HepG2 (cell line): ENCODE data around the gene TAF1D. TPM values are rescaled to one million over a fixed set of nuclear protein-coding genes. Genes with fewer than 3 reads are reported as not detected.

ENCODE experiments used
- JUND ChIP-seq: sonication (generic); formaldehyde crosslinking; IDR thresholded peaks from 2 replicates; pipeline ENCODE4 v1.8.0; 2022; ENCODE audit warnings: mild to moderate bottlenecking, missing genetic modification reagents
- RARG ChIP-seq: sonication (generic); formaldehyde crosslinking; IDR thresholded peaks from 2 replicates; pipeline ENCODE4 v1.4.0; 2020; ENCODE audit warnings: low read depth, mild to moderate bottlenecking, missing genetic modification reagents
- RXRB ChIP-seq: IDR thresholded peaks from 2 replicates; pipeline ENCODE4 v1.6.1; 2016; ENCODE audit warnings: borderline replicate concordance, missing genetic modification reagents, missing compliant biosample characterization
- ZFYVE20 ChIP-seq: sonication (generic); formaldehyde crosslinking; IDR thresholded peaks from 2 replicates; pipeline ENCODE4 v1.8.0; 2023; ENCODE audit warnings: low read depth, mild to moderate bottlenecking, moderate library complexity, missing genetic modification reagents, borderline replicate concordance
- ZNF326 ChIP-seq: sonication (generic); formaldehyde crosslinking; IDR thresholded peaks from 2 replicates; pipeline ENCODE4 v1.4.0; 2020; ENCODE audit warnings: missing genetic modification reagents, borderline replicate concordance
- ZNF451 ChIP-seq: sonication (generic); formaldehyde crosslinking; IDR thresholded peaks from 2 replicates; pipeline ENCODE4 v1.5.0; 2020; ENCODE audit warnings: mild to moderate bottlenecking, missing genetic modification reagents
- ZNF878 ChIP-seq: sonication (generic); formaldehyde crosslinking; IDR thresholded peaks from 2 replicates; pipeline ENCODE4 v1.8.1; 2023; ENCODE audit warnings: mild to moderate bottlenecking, missing genetic modification reagents, moderate library complexity
- ZNF883 ChIP-seq: sonication (generic); formaldehyde crosslinking; IDR thresholded peaks from 2 replicates; pipeline ENCODE4 v1.5.1; 2020; ENCODE audit warnings: mild to moderate bottlenecking, missing genetic modification reagents; ENCODE audit errors: not compliant biosample characterization
- polyA plus RNA-seq, 8 experiments: library from polyadenylated mRNA; depleted of rRNA in 3 of 8; stranded (reverse) in 7 of 8; unstranded in 1 of 8; fragments of >200 nt; fragmentation: Illumina TruSeq in 4 of 8; extraction: Trizol in 4 of 8; gene quantifications; 2 replicates each; pipeline versions ENCODE4 v1.2.1 to v1.2.3, GENCODE V29; 2011 to 2016; ENCODE audit warnings: low read depth in 4 of 8, missing spikeins in 1 of 8, mixed read lengths in 1 of 8; ENCODE audit not compliant: insufficient read depth in 1 of 8
- total RNA-seq, 5 experiments: library from RNA; depleted of rRNA; stranded (reverse); fragments of >200 nt; fragmentation: Illumina TruSeq; extraction: Trizol; gene quantifications; 2 replicates each; pipeline ENCODE4 v1.2.3, GENCODE V29; 2016; ENCODE audit warnings: low read depth in 1 of 5
- TF ChIP-seq, protein P1 (sequence below): sonication (generic); formaldehyde crosslinking; IDR thresholded peaks from 2 replicates; pipeline ENCODE4 v1.4.0; 2020; ENCODE audit warnings: mild to moderate bottlenecking, missing genetic modification reagents
- TF ChIP-seq, protein P2 (sequence below): sonication (generic); formaldehyde crosslinking; IDR thresholded peaks from 2 replicates; pipeline ENCODE4 v1.4.0; 2020; ENCODE audit warnings: missing genetic modification reagents; ENCODE audit errors: not compliant biosample characterization
- TF ChIP-seq, protein P3 (sequence below): sonication (generic); formaldehyde crosslinking; IDR thresholded peaks from 2 replicates; pipeline ENCODE4 v1.4.0; 2020; ENCODE audit warnings: missing genetic modification reagents, borderline replicate concordance
- TF ChIP-seq, protein P4 (sequence below): sonication (generic); formaldehyde crosslinking; IDR thresholded peaks from 2 replicates; pipeline ENCODE4 v1.9.0; 2021; ENCODE audit warnings: missing genetic modification reagents, mild to moderate bottlenecking, borderline replicate concordance
- TF ChIP-seq, protein P5 (sequence below): sonication (generic); formaldehyde crosslinking; IDR thresholded peaks from 2 replicates; pipeline ENCODE4 v1.4.0; 2020; ENCODE audit warnings: mild to moderate bottlenecking, missing genetic modification reagents

The TAF1D gene
- total and polyA plus RNA-seq, 2 of the 13 experiments (the other 11 are each of a cell fraction or from before 2014, with no cell fraction given) = 132 to 207 TPM

DNA sequence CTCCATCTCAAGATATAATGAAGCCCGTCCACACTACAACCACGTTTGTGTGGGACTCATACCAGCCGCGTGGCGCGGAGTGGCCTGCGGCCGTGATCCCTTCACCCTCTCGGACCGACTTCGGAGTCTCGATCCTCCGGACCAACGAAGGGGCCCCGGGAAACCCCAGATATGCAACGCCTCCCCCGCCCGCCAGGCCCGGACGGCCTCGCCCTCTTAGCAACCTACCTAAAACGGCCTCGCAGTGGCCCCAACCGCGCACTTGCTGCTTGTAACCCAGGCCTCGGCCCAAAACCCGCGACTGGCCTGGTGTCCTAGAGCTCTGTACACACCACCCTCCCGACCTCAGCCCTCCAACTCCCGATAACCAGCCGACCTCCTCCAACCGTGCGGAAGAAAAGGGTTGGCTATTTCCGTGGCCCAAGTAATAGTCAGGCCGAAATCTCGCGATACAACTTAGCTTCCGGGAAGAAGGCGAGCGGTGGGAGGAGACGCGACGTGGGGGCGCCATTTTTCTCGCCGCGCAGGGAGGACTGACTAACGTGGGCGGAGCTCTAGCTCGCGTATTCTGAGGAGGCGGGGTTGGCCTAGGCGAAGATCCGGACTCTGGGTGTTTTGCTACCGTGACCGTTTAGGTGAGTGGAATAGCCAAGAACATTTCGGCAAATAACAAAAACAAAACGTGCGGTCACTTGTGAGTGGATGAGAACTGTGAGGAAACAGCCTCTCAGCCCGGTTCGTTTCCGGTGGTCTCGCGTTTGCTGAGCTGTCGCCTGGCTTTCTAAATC, at the start of gene TAF1D, which contains the start of gene C11orf54 (continued):
- TF ChIP-seq JUND (CRISPR knock-in tag) (no peak), RARG (CRISPR knock-in tag) (peak; percentile 75; the same call in 1 of the 2 replicates), RXRB (CRISPR knock-in tag) (peak; percentile 43; the same call in 1 of the 2 replicates), ZNF451 (CRISPR knock-in tag) (peak; percentile 77), ZNF883 (CRISPR knock-in tag) (peak; percentile 95), ZNF878 (CRISPR knock-in tag) (0 out of 2 replicates have a peak, but pooled peaks have one; percentile 23), ZFYVE20 (no peak), ZNF326 (CRISPR knock-in tag) (no peak)
- TF ChIP-seq, protein P1, sequence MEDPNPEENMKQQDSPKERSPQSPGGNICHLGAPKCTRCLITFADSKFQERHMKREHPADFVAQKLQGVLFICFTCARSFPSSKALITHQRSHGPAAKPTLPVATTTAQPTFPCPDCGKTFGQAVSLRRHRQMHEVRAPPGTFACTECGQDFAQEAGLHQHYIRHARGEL (CRISPR knock-in tag) = no peak
- TF ChIP-seq, protein P2, sequence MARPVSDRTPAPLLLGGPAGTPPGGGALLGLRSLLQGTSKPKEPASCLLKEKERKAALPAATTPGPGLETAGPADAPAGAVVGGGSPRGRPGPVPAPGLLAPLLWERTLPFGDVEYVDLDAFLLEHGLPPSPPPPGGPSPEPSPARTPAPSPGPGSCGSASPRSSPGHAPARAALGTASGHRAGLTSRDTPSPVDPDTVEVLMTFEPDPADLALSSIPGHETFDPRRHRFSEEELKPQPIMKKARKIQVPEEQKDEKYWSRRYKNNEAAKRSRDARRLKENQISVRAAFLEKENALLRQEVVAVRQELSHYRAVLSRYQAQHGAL (CRISPR knock-in tag) = no peak
- TF ChIP-seq, protein P3, sequence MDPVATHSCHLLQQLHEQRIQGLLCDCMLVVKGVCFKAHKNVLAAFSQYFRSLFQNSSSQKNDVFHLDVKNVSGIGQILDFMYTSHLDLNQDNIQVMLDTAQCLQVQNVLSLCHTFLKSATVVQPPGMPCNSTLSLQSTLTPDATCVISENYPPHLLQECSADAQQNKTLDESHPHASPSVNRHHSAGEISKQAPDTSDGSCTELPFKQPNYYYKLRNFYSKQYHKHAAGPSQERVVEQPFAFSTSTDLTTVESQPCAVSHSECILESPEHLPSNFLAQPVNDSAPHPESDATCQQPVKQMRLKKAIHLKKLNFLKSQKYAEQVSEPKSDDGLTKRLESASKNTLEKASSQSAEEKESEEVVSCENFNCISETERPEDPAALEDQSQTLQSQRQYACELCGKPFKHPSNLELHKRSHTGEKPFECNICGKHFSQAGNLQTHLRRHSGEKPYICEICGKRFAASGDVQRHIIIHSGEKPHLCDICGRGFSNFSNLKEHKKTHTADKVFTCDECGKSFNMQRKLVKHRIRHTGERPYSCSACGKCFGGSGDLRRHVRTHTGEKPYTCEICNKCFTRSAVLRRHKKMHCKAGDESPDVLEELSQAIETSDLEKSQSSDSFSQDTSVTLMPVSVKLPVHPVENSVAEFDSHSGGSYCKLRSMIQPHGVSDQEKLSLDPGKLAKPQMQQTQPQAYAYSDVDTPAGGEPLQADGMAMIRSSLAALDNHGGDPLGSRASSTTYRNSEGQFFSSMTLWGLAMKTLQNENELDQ = no peak
- TF ChIP-seq, protein P4, sequence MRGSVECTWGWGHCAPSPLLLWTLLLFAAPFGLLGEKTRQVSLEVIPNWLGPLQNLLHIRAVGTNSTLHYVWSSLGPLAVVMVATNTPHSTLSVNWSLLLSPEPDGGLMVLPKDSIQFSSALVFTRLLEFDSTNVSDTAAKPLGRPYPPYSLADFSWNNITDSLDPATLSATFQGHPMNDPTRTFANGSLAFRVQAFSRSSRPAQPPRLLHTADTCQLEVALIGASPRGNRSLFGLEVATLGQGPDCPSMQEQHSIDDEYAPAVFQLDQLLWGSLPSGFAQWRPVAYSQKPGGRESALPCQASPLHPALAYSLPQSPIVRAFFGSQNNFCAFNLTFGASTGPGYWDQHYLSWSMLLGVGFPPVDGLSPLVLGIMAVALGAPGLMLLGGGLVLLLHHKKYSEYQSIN (CRISPR knock-in tag) = no peak
- TF ChIP-seq, protein P5, sequence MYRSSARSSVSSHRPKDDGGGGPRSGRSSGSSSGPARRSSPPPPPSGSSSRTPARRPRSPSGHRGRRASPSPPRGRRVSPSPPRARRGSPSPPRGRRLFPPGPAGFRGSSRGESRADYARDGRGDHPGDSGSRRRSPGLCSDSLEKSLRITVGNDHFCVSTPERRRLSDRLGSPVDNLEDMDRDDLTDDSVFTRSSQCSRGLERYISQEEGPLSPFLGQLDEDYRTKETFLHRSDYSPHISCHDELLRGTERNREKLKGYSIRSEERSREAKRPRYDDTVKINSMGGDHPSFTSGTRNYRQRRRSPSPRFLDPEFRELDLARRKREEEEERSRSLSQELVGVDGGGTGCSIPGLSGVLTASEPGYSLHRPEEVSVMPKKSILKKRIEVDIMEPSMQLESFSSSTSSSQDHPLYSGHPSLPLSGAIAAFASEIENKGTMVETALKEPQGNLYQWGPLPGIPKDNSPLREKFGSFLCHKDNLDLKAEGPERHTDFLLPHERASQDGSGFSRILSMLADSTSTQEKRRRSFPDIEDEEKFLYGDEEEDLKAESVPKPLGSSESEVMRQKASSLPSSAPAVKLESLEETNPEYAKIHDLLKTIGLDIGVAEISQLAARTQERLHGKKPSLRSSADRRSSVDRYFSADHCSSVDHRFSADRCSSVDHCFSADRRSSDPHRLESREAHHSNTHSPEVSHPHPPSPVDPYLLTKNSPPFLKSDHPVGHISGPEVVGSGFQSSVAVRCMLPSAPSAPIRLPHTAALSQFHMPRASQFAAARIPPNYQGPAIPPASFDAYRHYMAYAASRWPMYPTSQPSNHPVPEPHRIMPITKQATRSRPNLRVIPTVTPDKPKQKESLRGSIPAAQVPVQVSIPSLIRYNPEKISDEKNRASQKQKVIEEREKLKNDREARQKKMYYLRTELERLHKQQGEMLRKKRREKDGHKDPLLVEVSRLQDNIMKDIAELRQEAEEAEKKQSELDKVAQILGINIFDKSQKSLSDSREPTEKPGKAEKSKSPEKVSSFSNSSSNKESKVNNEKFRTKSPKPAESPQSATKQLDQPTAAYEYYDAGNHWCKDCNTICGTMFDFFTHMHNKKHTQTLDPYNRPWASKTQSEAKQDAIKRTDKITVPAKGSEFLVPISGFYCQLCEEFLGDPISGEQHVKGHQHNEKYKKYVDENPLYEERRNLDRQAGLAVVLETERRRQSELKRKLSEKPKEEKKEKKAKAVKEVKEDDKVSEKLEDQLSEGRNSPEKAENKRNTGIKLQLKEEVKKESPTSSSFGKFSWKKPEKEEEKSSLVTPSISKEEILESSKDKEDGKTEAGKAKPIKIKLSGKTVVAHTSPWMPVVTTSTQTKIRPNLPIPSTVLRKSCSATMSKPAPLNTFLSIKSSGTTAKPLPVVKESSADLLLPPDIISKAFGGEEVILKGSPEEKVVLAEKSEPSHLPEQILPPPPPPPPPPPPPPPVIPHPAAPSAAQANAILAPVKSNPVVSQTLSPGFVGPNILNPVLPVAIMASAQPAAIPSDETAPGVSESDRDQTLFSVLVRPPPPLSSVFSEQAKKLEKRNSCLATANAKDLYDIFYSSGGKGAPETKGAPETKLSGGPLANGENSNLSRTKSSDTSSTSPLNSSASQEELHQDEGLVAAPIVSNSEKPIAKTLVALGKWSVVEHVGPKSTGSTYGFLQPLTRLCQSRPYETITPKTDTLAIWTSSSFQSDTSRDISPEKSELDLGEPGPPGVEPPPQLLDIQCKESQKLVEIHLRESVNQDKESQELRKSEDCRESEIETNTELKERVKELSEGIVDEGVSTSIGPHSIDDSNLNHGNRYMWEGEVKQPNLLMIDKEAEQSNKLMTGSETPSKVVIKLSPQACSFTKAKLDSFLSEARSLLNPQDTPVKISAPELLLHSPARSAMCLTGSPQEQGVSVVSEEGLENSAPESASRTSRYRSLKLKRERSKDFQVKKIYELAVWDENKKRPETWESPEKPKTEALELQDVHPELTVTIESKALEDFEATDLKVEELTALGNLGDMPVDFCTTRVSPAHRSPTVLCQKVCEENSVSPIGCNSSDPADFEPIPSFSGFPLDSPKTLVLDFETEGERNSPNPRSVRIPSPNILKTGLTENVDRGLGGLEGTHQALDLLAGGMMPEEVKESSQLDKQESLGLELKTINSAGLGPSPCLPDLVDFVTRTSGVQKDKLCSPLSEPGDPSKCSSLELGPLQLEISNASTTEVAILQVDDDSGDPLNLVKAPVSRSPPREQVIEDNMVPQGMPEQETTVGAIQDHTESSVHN (CRISPR knock-in tag) = no peak
